OCI-LY1 (cell line): ENCODE measurements around the gene MAPKBP1.

ENCODE experiments used
- H2AFZ ChIP-seq: fragments of 200-600 bp; sonication (generic), shearing (Covaris generic); 2 replicates; pipeline ENCODE4 v1.6.0; 2014; ENCODE audit warnings: antibody characterized with exemption, mild to moderate bottlenecking, low read length
- H3F3A ChIP-seq: fragments of 200-600 bp; sonication (generic), shearing (Covaris generic); 2 replicates; pipeline ENCODE4 v1.6.0; 2014; ENCODE audit warnings: mild to moderate bottlenecking, antibody characterized with exemption, low read length, moderate library complexity; ENCODE audit not compliant: insufficient read depth
- H3K27ac ChIP-seq: fragments of 200-600 bp; sonication (generic); 2 replicates; pipeline ENCODE4 v1.5.1; 2014; ENCODE audit warnings: low read length, mixed run types, mild to moderate bottlenecking, low read depth; ENCODE audit not compliant: poor library complexity, severe bottlenecking
- H3K27me3 ChIP-seq: fragments of 200-600 bp; sonication (generic); 2 replicates; pipeline ENCODE4 v1.6.0; 2014; ENCODE audit warnings: antibody characterized with exemption, mild to moderate bottlenecking, low read length, moderate library complexity; ENCODE audit not compliant: insufficient read depth
- H3K36me3 ChIP-seq: fragments of 200-600 bp; sonication (generic); 2 replicates; pipeline ENCODE4 v1.6.1; 2014; ENCODE audit warnings: mild to moderate bottlenecking, antibody characterized with exemption, low read length, moderate library complexity, mixed read lengths; ENCODE audit not compliant: insufficient read depth
- H3K4me1 ChIP-seq: fragments of 200-600 bp; sonication (generic); 2 replicates; pipeline ENCODE4 v1.5.1; 2014; ENCODE audit warnings: mild to moderate bottlenecking, low read length, moderate library complexity; ENCODE audit not compliant: insufficient read depth, severe bottlenecking
- H3K4me2 ChIP-seq: fragments of 200-600 bp; sonication (generic), shearing (Covaris generic); 2 replicates; pipeline ENCODE4 v1.6.1; 2014; ENCODE audit warnings: low read length
- H3K4me3 ChIP-seq: fragments of 200-600 bp; sonication (generic); 2 replicates; pipeline ENCODE4 v1.5.1; 2014; ENCODE audit warnings: low read length, low read depth, mild to moderate bottlenecking, mixed read lengths; ENCODE audit not compliant: poor library complexity, severe bottlenecking
- H3K79me2 ChIP-seq: fragments of 200-600 bp; shearing (Covaris generic); 2 replicates; pipeline ENCODE4 v1.6.1; 2016; ENCODE audit warnings: mixed run types, low read length, mixed read lengths; ENCODE audit not compliant: insufficient read depth
- H3K9ac ChIP-seq: fragments of 200-600 bp; sonication (generic), shearing (Covaris generic); 2 replicates; pipeline ENCODE4 v1.6.1; 2014; ENCODE audit warnings: mild to moderate bottlenecking, low read length, mixed read lengths
- H3K9me2 ChIP-seq: fragments of 200-600 bp; sonication (generic), shearing (Covaris generic); 2 replicates; pipeline ENCODE4 v1.6.1; 2014; ENCODE audit warnings: low read depth, mild to moderate bottlenecking, low read length, mixed read lengths
- H3K9me3 ChIP-seq: fragments of 200-600 bp; shearing (Covaris generic); 2 replicates; pipeline ENCODE4 v1.6.1; 2014; ENCODE audit warnings: low read length, mixed read lengths
- H4K20me1 ChIP-seq: fragments of 200-600 bp; sonication (generic), shearing (Covaris generic); 2 replicates; pipeline ENCODE4 v1.6.0; 2016; ENCODE audit warnings: mild to moderate bottlenecking, low read length; ENCODE audit not compliant: insufficient read depth
- CTCF ChIP-seq: fragments of 200-600 bp; sonication (generic), shearing (Covaris generic); IDR thresholded peaks from 2 replicates; pipeline ENCODE4 v1.5.1; 2017; ENCODE audit warnings: mild to moderate bottlenecking, antibody characterized with exemption, low read length, moderate library complexity, mixed read lengths
- EZH2 ChIP-seq: fragments of 200-600 bp; sonication (generic), shearing (Covaris generic); IDR thresholded peaks from 2 replicates; pipeline ENCODE4 v1.8.0; 2017; ENCODE audit warnings: borderline replicate concordance, mixed run types, mild to moderate bottlenecking, antibody characterized with exemption, low read length, moderate library complexity, mixed read lengths

MAPKBP1 gene

GRCh38 chr15:41801850-41802455 is 27.7 kb downstream of the MAPKBP1 start:
- no peak overlapping the region for H3K4me2 ChIP-seq
- no peaks in the 10 kb centered on the region for H3K27me3 ChIP-seq
- H3K9me2 ChIP-seq: no peaks in the 10 kb centered on the region
- no peaks in the 10 kb centered on the region for H4K20me1 ChIP-seq
- H3K9me3 ChIP-seq: peaks cover 5% of the 10 kb centered on the region; the same call in 1 of the 2 replicates
- peaks cover 10% of the 10 kb centered on the region for H3K4me1 ChIP-seq
- H3F3A ChIP-seq: no peaks in the 10 kb centered on the region
- no peak overlapping the region for H3K4me3 ChIP-seq
- H3K79me2 ChIP-seq: no peaks in the 10 kb centered on the region
- H3K27ac ChIP-seq: no peak overlapping the region
- peaks cover 15% of the 10 kb centered on the region for H3K36me3 ChIP-seq
- H2AFZ ChIP-seq: no peak overlapping the region
- no peak for TF ChIP-seq EZH2
- no peak for TF ChIP-seq CTCF
- no peak overlapping the region for H3K9ac ChIP-seq

DNA sequence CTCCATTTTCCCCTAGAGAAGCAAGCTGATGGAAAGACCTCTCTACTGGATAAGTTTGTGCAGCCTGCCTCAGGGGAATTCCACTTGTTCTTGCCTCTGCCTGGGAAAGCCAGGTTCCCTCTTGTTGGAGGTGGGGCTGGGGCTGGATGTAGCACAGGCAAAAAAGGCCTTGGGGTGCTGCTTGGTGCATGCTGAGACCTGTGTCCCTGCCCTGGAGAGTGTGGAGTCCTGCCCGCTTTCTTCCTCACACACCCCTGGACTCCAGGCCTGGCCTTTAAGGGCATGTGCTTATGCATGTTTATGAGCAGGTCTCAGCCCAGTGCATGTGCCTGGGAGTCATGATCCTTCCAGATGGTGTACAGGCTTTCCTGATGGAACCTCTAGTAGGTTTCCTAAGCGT is 30.1 kb downstream of the MAPKBP1 start:
- H3K9me2 ChIP-seq: no peaks in the 10 kb centered on the region
- H3K27me3 ChIP-seq: no peaks in the 10 kb centered on the region
- H4K20me1 ChIP-seq: no peaks in the 10 kb centered on the region
- H3F3A ChIP-seq: no peaks in the 10 kb centered on the region
- H2AFZ ChIP-seq: no peak overlapping the region
- no peak overlapping the region for H3K27ac ChIP-seq
- H3K9ac ChIP-seq: no peak overlapping the region
- H3K4me3 ChIP-seq: no peak overlapping the region
- no peak for TF ChIP-seq CTCF
- TF ChIP-seq EZH2: no peak
- H3K36me3 ChIP-seq: peaks cover 15% of the 10 kb centered on the region
- H3K79me2 ChIP-seq: no peaks in the 10 kb centered on the region
- peaks cover 4% of the 10 kb centered on the region for H3K4me1 ChIP-seq
- peaks cover 5% of the 10 kb centered on the region; the same call in 1 of the 2 replicates for H3K9me3 ChIP-seq
- H3K4me2 ChIP-seq: no peak overlapping the region

DNA sequence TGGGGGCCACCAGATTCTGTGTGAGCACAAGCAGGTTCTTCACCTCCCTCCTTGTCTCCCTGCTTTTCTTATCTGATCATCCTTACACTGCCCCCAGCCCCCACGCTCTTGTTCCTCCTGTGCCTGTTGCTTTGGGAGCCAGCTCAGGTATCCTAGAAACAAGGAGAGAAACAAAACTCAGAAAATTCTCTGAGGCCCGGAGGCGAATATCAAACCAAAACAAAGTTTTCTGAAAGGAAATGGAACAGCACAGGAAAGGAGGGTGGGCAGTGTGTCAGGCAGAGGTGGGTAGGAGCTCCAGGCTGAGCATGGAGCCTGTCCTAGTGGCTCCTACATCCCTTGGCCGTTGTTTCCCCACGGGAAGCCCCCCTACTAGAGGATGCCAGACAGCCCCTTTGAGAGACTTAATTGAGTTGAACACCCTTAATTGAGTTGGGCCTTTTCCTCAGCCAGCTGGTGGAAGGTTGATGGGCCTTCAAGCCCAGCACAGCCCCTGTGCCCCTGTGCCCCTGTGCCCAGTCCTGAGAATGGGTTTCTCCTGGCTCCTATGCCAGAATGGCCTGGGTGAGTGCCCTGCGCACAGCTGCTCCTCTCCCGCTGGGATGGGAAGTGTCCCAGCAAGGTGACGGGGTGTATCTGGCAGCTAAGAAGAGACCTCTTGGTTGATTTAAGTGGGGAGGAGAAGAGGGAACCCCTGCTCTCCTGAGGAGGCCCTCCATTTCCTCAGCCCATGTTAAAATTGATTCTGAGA is 30.8 kb downstream of the MAPKBP1 start:
- Histone ChIP-seq H3K4me3 (no peak overlapping the region), H3K9me3 (peaks cover 5% of the 10 kb centered on the region; the same call in 1 of the 2 replicates), H3K9ac (no peak overlapping the region), H2AFZ (no peak overlapping the region), H3K9me2 (no peaks in the 10 kb centered on the region), H3K4me1 (peaks cover 11% of the 10 kb centered on the region), H4K20me1 (no peaks in the 10 kb centered on the region), H3K27ac (peak overlapping the region; percentile 14), H3K27me3 (no peaks in the 10 kb centered on the region), H3F3A (no peaks in the 10 kb centered on the region), H3K79me2 (no peaks in the 10 kb centered on the region), H3K36me3 (peaks cover 15% of the 10 kb centered on the region), H3K4me2 (no peak overlapping the region)
- TF ChIP-seq EZH2 (no peak), CTCF (no peak)
